ENCODE measurements around the gene PARP8.
A peak's percentile ranks its signal among the peaks of the same experiment; 100 is the strongest.
"Not testable (repeated sequence)": the region's sequence is repeated elsewhere in the genome, so short reads cannot be mapped to it uniquely, and the experiment has no call there.

Gene PARP8

DNA sequence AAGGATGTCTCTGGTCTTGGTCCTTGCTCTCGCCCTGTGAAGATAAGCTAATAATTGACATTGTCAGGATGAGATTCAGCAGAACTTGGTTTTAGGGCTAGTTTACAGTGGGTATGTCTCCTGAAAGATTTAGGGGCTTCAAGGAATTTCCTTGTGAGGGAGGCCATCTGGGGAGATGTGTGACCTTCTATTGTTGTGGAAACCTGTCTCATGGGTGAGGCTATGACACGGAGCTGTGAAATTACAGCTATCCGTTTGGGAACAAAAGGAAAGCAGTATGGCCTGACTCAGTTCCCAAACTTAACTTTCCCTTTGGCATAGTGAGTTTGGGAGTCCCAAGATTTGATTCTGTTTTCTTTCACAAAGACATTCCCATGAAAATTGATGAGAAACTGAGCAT, 142.0 kb downstream of the PARP8 start:
- Mint-ChIP-seq H3K27me3 (no peaks in the 10 kb centered on the region), H3K9me3 (peaks cover 2% of the 10 kb centered on the region), H3K27ac (no peak overlapping the region), H3K4me1 (ENCODE audit: low read depth) (peaks cover 16% of the 10 kb centered on the region), H3K4me3 (no peak overlapping the region), H3K36me3 (ENCODE audit: low read depth) (peaks cover 74% of the 10 kb centered on the region)

DNA sequence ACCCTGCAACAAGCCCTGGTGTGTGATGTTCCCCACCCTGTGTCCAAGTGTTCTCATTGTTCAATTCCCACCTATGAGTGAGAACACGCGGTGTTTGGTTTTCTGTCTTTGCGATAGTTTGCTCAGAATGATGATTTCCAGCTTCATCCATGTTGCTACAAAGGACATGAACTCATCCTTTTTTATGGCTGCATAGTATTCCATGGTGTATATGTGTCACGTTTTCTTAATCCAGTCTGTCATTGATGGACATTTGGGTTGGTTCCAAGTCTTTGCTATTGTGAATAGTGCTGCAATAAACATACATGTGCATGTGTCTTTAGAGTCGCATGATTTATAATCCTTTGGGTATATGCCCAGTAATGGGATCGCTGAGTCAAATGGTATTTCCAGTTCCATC, 145.3 kb downstream of the PARP8 start:
- H3K27me3 Mint-ChIP-seq; H3K9me3 Mint-ChIP-seq; H3K4me3 Mint-ChIP-seq; H3K27ac Mint-ChIP-seq; H3K4me1 Mint-ChIP-seq (ENCODE audit: low read depth): not testable (repeated sequence)
- H3K36me3 Mint-ChIP-seq (ENCODE audit: low read depth) = peaks cover 55% of the 10 kb centered on the region

DNA sequence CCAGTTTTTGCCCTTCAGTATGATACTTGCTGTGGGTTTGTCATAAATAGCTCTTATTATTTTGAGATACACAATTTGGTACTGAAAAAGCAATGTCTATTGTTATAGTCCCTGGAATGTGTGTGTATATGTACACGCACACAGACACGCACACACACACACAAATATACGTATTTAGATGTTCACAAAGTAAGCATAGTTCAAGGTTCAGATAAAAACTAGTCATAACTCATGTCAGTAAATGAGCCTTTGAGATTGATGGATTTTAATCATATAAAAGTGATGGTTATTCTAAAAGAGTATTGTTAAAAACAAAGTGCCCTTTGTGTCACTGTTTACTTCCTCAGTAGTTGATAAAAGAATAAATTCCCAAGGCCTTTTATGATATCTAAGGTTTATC, 147.3 kb downstream of the PARP8 start:
- H3K4me3 Mint-ChIP-seq = no peak overlapping the region
- H3K27me3 Mint-ChIP-seq = no peaks in the 10 kb centered on the region
- no peak overlapping the region for H3K27ac Mint-ChIP-seq
- H3K4me1 Mint-ChIP-seq (ENCODE audit: low read depth) = peaks cover 3% of the 10 kb centered on the region
- H3K36me3 Mint-ChIP-seq (ENCODE audit: low read depth) = peaks cover 45% of the 10 kb centered on the region
- no peaks in the 10 kb centered on the region for H3K9me3 Mint-ChIP-seq

GRCh38 chr5:50814556-50814955, 148.1 kb downstream of the PARP8 start:
- Mint-ChIP-seq H3K4me1 (ENCODE audit: low read depth) (peaks cover 3% of the 10 kb centered on the region), H3K4me3 (no peak overlapping the region), H3K27me3 (no peaks in the 10 kb centered on the region), H3K9me3 (no peaks in the 10 kb centered on the region), H3K27ac (no peak overlapping the region), H3K36me3 (ENCODE audit: low read depth) (peaks cover 48% of the 10 kb centered on the region)

- Mint-ChIP-seq H3K27ac (no peak overlapping the region), H3K9me3 (no peaks in the 10 kb centered on the region), H3K36me3 (ENCODE audit: low read depth) (peaks cover 59% of the 10 kb centered on the region), H3K4me3 (no peak overlapping the region), H3K27me3 (no peaks in the 10 kb centered on the region), H3K4me1 (ENCODE audit: low read depth) (no peaks in the 10 kb centered on the region)
Observed at GRCh38 chr5:50822046-50822445, 155.6 kb downstream of the PARP8 start.

- H3K4me1 Mint-ChIP-seq (ENCODE audit: low read depth) = no peaks in the 10 kb centered on the region
- no peak overlapping the region for H3K4me3 Mint-ChIP-seq
- no peaks in the 10 kb centered on the region for H3K9me3 Mint-ChIP-seq
- H3K27me3 Mint-ChIP-seq = no peaks in the 10 kb centered on the region
- peaks cover 61% of the 10 kb centered on the region for H3K36me3 Mint-ChIP-seq (ENCODE audit: low read depth)
- H3K27ac Mint-ChIP-seq = no peak overlapping the region
Observed at GRCh38 chr5:50822761-50823160, 156.3 kb downstream of the PARP8 start.

- H3K27me3 Mint-ChIP-seq = no peaks in the 10 kb centered on the region
Observed at GRCh38 chr5:50823568-50823967, 157.1 kb downstream of the PARP8 start.

GRCh38 chr5:50824109-50824508, 157.7 kb downstream of the PARP8 start:
- H3K27me3 Mint-ChIP-seq = no peaks in the 10 kb centered on the region
- H3K27ac Mint-ChIP-seq = peak overlapping the region; percentile 55
- H3K4me3 Mint-ChIP-seq = no peak overlapping the region
- H3K9me3 Mint-ChIP-seq = no peaks in the 10 kb centered on the region
- H3K36me3 Mint-ChIP-seq (ENCODE audit: low read depth) = peaks cover 68% of the 10 kb centered on the region
- no peaks in the 10 kb centered on the region for H3K4me1 Mint-ChIP-seq (ENCODE audit: low read depth)

More at GRCh38 chr5:50823568-50823967, 157.1 kb downstream of the PARP8 start:
- H3K36me3 Mint-ChIP-seq (ENCODE audit: low read depth) = peaks cover 67% of the 10 kb centered on the region
- no peaks in the 10 kb centered on the region for H3K9me3 Mint-ChIP-seq
- no peak overlapping the region for H3K27ac Mint-ChIP-seq
- H3K4me1 Mint-ChIP-seq (ENCODE audit: low read depth) = no peaks in the 10 kb centered on the region
- no peak overlapping the region for H3K4me3 Mint-ChIP-seq

- Mint-ChIP-seq H3K4me1 (ENCODE audit: low read depth) (no peaks in the 10 kb centered on the region), H3K36me3 (ENCODE audit: low read depth) (peaks cover 53% of the 10 kb centered on the region)
Observed at GRCh38 chr5:50827516-50828247, 161.2 kb downstream of the PARP8 start.

DNA sequence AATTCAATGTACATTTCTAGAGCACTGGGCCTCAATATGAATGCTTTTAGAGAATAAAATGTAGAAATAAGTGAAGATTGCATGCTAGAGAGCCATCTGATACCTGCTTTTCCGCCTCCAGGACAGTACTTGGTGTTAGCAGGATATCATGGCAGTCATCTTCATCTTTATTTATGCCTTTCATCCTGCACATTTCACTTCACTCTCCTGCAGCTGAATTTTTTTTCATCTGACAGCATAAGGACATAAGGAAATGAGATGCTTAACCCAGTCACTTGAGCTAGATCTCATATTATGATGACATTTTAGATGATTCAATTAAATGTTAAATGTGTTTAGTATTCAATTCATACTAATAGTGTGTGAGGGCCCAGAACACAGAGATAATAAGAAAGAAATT, 162.6 kb downstream of the PARP8 start:
- Mint-ChIP-seq H3K27ac (no peak overlapping the region), H3K9me3 (no peaks in the 10 kb centered on the region), H3K27me3 (no peaks in the 10 kb centered on the region), H3K4me3 (no peak overlapping the region), H3K36me3 (ENCODE audit: low read depth) (peaks cover 49% of the 10 kb centered on the region), H3K4me1 (ENCODE audit: low read depth) (no peaks in the 10 kb centered on the region)

More at GRCh38 chr5:50827516-50828247, 161.2 kb downstream of the PARP8 start:
- Mint-ChIP-seq H3K27me3 (no peaks in the 10 kb centered on the region), H3K4me3 (no peak overlapping the region), H3K9me3 (no peaks in the 10 kb centered on the region), H3K27ac (no peak overlapping the region)

DNA sequence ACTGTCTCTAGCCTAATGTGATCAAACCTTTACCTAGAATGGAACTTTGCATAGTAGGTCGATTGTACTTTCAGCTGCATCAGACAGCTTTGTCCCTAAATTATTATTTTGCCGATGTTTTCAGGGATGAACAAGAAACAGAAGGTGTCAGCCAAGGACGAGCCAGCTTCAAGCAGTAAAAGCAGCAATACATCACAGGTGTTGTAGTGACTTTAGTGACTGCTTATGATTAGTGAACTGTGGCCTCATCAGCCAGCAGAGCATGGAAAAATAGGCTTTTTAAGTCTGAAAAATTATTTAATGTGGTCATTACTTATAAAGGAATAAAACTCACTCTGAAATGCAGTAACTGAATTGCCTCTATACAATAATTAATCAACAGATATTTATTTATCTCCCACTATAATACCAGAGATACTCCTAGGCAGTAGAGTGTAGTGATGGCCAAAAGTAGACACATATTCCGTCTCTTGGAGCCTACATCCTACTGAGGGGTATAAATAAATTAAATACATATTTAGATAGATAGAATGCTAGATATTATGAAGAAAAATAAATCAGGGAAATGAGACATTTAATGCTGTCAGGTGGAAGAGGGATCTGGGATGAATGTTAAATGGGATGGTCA, 166.3 kb downstream of the PARP8 start:
- Mint-ChIP-seq H3K27me3 (no peaks in the 10 kb centered on the region), H3K27ac (no peak overlapping the region), H3K4me3 (no peak overlapping the region), H3K9me3 (no peaks in the 10 kb centered on the region), H3K4me1 (ENCODE audit: low read depth) (no peaks in the 10 kb centered on the region), H3K36me3 (ENCODE audit: low read depth) (peaks cover 45% of the 10 kb centered on the region)

DNA sequence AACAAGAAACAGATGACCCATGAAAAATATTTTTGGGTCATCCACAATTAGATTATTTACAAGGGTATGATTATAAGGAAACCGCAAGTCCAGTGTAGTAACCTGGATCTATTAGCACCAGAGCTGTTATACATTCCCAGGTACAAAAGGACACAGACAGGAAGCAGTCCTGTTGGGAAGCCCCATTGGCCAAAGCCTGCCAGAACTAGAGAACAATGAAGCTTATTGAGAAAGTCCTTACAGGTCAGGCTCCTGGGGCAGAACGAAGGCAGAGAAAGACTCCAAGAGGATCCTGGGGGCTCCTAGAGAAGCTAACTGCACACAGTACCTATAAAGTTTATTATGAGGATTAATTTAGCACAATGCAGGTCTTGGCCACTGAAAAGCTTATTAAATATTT, 169.9 kb downstream of the PARP8 start:
- H3K27ac Mint-ChIP-seq = no peak overlapping the region
- no peaks in the 10 kb centered on the region for H3K4me1 Mint-ChIP-seq (ENCODE audit: low read depth)
- H3K36me3 Mint-ChIP-seq (ENCODE audit: low read depth) = peaks cover 49% of the 10 kb centered on the region
- no peak overlapping the region for H3K4me3 Mint-ChIP-seq
- H3K27me3 Mint-ChIP-seq = no peaks in the 10 kb centered on the region
- no peaks in the 10 kb centered on the region for H3K9me3 Mint-ChIP-seq

DNA sequence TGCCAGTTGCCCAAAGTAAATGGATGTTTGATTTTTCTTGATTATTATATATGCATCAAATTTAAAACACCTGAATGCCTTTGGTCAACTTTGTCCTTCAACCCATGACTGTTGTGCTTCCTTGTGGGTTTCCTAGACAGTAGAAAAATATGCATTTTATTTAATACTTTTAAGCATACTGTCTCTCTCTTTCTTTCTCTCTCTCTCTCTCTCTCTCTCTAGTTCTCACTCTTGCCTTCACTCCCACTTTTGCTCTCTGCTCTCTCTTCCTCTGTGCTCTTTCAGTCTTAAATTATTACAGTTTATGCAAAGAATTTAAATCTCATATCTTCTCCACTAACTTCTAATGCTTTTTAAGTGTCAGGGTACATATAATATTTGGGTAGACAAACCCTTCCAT, 173.0 kb downstream of the PARP8 start:
- Mint-ChIP-seq H3K27me3 (no peaks in the 10 kb centered on the region), H3K36me3 (ENCODE audit: low read depth) (peaks cover 57% of the 10 kb centered on the region), H3K4me1 (ENCODE audit: low read depth) (no peaks in the 10 kb centered on the region), H3K4me3 (no peak overlapping the region), H3K27ac (no peak overlapping the region), H3K9me3 (no peaks in the 10 kb centered on the region)

GRCh38 chr5:50843091-50843490, 176.7 kb downstream of the PARP8 start:
- Mint-ChIP-seq H3K4me1 (ENCODE audit: low read depth) (no peaks in the 10 kb centered on the region), H3K27me3 (no peaks in the 10 kb centered on the region), H3K36me3 (ENCODE audit: low read depth) (peaks cover 40% of the 10 kb centered on the region), H3K27ac (no peak overlapping the region), H3K4me3 (no peak overlapping the region), H3K9me3 (no peaks in the 10 kb centered on the region)

- Mint-ChIP-seq H3K4me1 (ENCODE audit: low read depth) (no peaks in the 10 kb centered on the region), H3K27ac (no peak overlapping the region), H3K27me3 (no peaks in the 10 kb centered on the region), H3K4me3 (no peak overlapping the region), H3K9me3 (no peaks in the 10 kb centered on the region), H3K36me3 (ENCODE audit: low read depth) (peaks cover 18% of the 10 kb centered on the region)
Observed at GRCh38 chr5:50846261-50846660, 179.8 kb downstream of the PARP8 start.

DNA sequence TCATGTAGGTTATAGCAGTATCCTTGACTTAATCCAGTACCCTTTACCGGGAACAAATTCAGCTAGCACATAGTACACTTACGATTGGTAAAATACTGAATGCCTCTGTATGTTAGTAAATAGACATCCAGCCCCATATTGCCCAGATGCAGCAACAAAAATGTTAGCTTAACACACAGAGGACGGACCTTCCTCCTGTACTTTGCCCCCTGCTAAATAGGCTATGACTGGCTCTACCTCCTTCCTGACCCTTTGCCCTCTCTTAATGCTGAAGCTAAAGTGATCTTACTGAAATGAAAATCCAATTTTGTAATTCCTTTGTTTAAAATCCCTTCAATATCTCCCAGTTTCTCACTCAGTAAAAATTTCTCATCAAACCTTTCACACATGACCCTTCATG, 183.1 kb downstream of the PARP8 start:
- Mint-ChIP-seq H3K27me3 (no peaks in the 10 kb centered on the region), H3K27ac (no peak overlapping the region), H3K9me3 (no peaks in the 10 kb centered on the region), H3K36me3 (ENCODE audit: low read depth) (no peaks in the 10 kb centered on the region), H3K4me1 (ENCODE audit: low read depth) (peaks cover 14% of the 10 kb centered on the region), H3K4me3 (no peak overlapping the region)

Measured in stimulated activated naive CD8-positive, alpha-beta T cell treated with anti-CD3 and anti-CD28 coated beads, Interleukin-15, Interleukin-2, amounts not matched to agents 100 ng/mL and 50 ng/mL, for 24 hours (primary cell).